Activated CD4-positive, alpha-beta T cell treated with anti-CD3 and anti-CD28 coated beads, Interleukin-2, amount 50 U/mL, for 48 hours (primary cell): Measurements from ENCODE around the gene ZIC4.

Source experiments
- DNase-seq, 2 experiments: peaks; one replicate each; pipeline ENCODE4 v3.0.0-alpha.2; 2020

ZIC4 gene

DNA sequence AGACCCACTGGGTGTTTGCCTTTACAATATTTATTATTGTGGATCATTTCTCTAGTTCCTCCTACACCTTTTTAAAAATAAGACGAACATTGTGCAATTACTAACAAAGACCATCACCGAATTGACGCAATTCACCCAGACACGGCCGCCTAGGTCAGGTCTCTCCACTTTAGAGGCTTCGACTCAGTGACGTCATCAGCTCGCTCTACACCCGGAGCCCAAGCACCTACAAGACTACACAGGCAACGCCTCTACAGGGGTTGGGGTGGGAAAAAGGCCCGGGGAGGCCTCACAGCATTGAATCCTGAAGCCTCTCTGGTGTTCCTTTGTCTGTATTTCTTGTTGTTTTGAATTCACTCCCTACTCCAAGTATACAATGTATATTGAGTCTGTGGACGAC, 16.6 kb downstream of the ZIC4 start:
- DNase-seq: no peak

GRCh38 chr3:147388700-147389580, 17.4 kb downstream of the ZIC4 start:
- DNase-seq: no peak

DNA sequence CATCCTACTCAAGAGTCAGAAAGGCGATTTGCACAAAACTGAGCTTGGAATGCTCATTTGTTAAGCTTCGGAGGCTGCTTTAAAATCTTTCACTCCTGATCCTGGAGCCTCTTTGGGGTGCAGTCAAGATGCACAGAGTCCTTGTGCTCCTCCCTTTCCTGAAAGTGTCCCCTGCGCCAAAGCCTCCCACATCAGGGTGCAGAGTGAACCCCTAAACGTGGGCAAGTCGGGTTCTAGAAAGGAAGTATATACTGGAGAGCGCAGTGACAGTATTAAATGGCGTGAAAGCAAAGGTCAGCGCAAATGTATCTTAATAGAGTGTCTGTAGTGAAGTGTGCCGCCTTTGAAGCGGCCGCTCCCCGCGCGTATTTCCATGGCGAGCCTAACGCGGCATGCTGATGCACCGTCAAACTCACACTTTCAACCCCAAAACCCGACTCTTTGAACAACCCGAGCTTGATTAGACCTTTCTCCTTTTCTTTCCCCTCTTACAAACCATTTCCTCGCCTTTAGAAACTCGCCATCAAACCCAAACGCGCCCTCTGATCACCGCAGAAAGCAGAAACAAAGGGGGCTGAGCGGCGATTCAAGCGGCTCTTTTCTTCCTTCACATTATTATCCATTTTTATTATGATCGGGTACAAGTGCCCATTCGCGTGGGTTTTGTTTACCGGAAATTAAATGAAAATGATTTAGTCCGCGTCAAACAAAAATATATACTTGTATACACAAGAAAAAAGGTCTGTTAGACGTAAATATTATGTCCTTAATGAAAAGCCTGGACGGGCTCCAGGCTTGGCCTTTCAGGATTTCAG, 18.3 kb downstream of the ZIC4 start:
- no peak for DNase-seq

GRCh38 chr3:147387291-147387884, 19.0 kb downstream of the ZIC4 start:
- DNase-seq: no peak

DNA sequence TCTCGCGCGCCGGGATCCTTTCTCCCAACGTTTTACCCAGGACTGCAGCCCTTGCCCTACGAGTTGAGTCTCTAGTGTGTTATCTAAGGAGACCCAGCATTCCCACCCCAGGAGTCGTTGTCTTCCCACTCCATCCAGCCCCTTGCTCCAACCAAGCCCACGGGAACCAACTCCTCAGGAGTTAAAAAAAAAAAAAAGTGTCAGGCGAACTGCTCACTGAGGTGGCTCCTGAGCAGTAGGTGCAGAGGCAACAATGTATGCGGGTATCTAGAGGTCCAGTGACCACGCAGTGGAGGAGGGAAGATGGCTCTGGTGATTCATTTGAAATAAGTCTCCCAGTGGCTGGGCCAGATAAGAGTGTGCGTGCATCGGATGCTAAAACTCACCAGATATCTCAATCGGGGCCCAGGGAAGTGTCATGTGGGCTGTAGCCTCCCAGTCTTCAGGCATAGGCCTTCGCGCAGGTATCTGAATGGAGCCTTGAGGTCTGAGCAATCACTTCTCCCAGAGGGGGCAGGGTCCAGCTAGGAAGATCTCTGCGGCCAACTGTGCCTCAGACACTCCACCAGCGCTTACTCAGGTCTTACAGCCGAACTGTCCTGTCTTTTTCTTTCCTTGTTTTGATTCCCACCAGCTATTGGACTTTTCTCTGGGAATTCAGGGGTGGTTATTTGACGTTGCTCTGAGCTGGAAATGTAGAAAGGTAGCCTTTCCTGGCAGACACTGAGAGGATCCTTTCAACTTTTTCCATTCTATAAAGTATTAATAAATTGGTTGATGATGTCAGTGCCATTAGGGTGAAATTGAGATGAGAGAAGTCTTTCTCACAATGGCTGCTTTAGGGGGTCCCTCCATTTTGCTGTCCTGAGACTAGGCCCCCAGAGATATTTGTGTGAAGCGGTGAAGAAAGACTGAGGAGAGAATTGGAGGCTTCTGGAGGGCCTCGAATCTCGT, 21.0 kb downstream of the ZIC4 start:
- no peak for DNase-seq

- no peak for DNase-seq
These were observed 21.9 kb downstream of the ZIC4 start for GRCh38 chr3:147384210-147385058.

GRCh38 chr3:147383617-147384016, 22.7 kb downstream of the ZIC4 start:
- DNase-seq: no peak

GRCh38 chr3:147381596-147381995, 24.7 kb downstream of the ZIC4 start:
- no peak for DNase-seq

GRCh38 chr3:147380977-147381376, 25.4 kb downstream of the ZIC4 start:
- DNase-seq: no peak

DNA sequence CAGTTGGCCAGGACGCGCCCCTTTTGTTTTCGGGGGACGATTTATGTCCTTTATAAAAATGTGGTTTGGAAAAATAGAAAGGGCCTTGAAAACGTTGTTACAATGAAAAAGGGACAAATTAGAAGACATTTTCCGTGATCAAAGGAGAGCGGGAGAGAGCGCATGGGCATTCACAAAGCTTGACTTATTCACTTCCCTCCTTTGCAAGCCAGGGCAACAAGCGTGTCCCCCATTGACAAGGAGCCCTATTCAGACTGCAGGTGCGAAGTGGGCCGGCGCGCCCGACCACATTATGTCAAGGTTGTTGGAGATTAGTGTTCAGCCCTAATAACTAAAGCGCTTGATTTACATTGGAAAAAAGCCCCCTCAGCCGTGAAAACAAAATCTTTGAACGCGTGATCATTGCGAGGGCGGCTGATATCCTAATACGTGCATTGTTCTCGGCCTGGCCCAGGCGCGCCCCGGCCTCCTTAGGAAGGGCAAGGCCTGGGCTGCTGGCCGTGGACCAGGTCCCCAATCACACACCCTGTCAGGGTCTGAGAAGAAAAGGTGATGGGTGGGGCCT, 25.9 kb downstream of the ZIC4 start:
- DNase-seq: no peak

DNA sequence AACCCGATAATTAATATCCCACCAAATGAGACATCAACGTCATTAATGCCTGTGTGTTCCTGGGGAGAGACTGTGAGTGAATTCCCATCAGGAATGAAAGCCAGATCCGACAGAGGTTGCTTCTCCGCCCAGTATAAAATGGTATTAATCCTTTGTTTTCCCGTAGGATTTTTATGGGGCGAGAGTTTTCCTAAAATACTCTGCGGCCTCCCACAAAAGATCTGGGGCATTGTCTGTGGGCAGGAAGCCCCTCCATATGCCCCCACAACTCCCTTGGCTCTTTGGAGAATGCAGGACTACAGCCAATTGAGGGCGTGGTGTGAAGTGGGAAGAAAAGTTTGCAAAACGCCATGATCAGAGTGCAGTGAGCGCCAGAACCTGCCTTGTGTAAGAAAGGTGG, 26.7 kb downstream of the ZIC4 start:
- DNase-seq: no peak

GRCh38 chr3:147377412-147378367, 28.7 kb downstream of the ZIC4 start:
- no peak for DNase-seq

DNA sequence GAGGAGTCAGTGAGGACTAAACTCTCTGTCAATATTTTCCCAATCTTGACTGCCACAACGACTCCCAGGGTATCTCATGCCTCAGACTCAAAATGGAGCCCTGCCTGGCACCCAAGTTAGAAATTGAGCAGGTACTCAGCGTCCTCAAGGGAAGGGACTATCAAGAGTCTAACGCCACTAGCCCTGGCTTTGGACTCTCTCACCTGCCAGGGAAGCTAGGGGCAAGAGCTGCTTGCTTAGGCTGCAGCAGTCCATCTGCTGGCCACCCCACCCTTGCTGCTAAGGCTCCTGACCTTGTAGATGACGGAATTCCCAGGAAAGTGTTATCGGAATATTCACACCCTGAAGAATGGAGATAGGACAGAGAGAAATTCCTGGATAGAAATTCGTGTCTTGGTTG, 33.0 kb downstream of the ZIC4 start:
- no peak for DNase-seq

DNA sequence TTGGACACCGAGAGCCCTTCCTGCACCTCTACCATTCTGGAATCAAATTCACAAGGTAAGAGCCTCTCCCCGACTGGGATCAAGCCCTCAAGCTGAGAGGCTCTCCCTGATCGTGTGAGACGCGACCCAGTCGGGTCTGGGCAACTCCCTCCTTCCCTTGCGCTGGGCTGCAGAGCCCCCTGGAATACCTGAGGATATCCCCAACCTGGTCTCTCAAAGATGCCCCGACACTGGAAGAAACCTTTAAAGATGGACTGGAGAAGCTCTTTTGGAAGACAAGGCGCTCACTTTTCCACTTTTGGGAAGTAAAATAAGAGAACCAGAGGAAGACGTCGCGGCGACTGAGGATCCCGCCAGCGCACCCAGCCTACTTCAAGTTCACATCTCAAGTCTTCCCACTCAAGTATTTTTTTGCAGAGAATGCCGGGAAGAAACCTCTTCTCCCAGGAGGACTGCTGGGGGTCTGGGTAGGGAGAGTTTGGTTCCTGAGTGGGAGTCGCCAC, 33.8 kb downstream of the ZIC4 start:
- no peak for DNase-seq

GRCh38 chr3:147371771-147372340, 34.5 kb downstream of the ZIC4 start:
- DNase-seq: no peak

GRCh38 chr3:147371140-147371539, 35.2 kb downstream of the ZIC4 start:
- DNase-seq: no peak

- DNase-seq: no peak
These were observed 36.0 kb downstream of the ZIC4 start for GRCh38 chr3:147370349-147370748.

GRCh38 chr3:147369661-147370123, 36.7 kb downstream of the ZIC4 start:
- no peak for DNase-seq

- no peak for DNase-seq
These were observed 37.1 kb downstream of the ZIC4 start for GRCh38 chr3:147369231-147369630.
